Type B pancreatic cell (in vitro differentiated cells): Measurements from ENCODE around the gene MRTO4. TPM values are rescaled to one million over a fixed set of nuclear protein-coding genes. Genes with fewer than 3 reads are reported as not detected.

ENCODE experiments used
- DNase-seq: peaks from one replicate; pipeline ENCODE4 v3.0.0; 2021; ENCODE audit warnings: mixed read lengths; ENCODE audit not compliant: unreplicated experiment; ENCODE audit errors: extremely low spot score
- H3K27ac Mint-ChIP-seq: 2 replicates; pipeline ENCODE4 v1.8.0; 2021; ENCODE audit warnings: mild to moderate bottlenecking, mixed read lengths
- H3K27me3 Mint-ChIP-seq: 2 replicates; pipeline ENCODE4 v1.8.0; 2021; ENCODE audit warnings: mixed read lengths
- H3K36me3 Mint-ChIP-seq: 2 replicates; pipeline ENCODE4 v1.8.0; 2021; ENCODE audit warnings: mixed read lengths
- H3K4me1 Mint-ChIP-seq: one replicate; pipeline ENCODE4 v1.8.0; 2021; ENCODE audit warnings: mixed read lengths; ENCODE audit not compliant: unreplicated experiment
- H3K4me3 Mint-ChIP-seq: 2 replicates; pipeline ENCODE4 v1.8.0; 2021; ENCODE audit warnings: mild to moderate bottlenecking, mixed read lengths
- H3K9me3 Mint-ChIP-seq: 2 replicates; pipeline ENCODE4 v1.8.0; 2021; ENCODE audit warnings: mixed read lengths
- total RNA-seq: library from RNA; stranded (reverse); gene quantifications from 2 replicates; pipeline ENCODE4 v1.2.1, GENCODE V29; 2021; ENCODE audit warnings: low replicate concordance
- TF ChIP-seq, protein P1 (sequence below): fragments of 200-600 bp; sonication (generic); conservative IDR thresholded peaks from 2 replicates; pipeline ENCODE4 v1.5.0; 2021; ENCODE audit warnings: antibody characterized with exemption, mild to moderate bottlenecking

Gene MRTO4
- total RNA-seq, 1 donor from 2014 or later, result 43.3 TPM

- H3K27ac Mint-ChIP-seq, result no peak overlapping the region
- peaks cover 32% of the 10 kb centered on the region for H3K36me3 Mint-ChIP-seq
- no peaks in the 10 kb centered on the region for H3K9me3 Mint-ChIP-seq
- peaks cover 9% of the 10 kb centered on the region for H3K4me1 Mint-ChIP-seq
- no peak overlapping the region for H3K4me3 Mint-ChIP-seq
- TF ChIP-seq, protein P1, sequence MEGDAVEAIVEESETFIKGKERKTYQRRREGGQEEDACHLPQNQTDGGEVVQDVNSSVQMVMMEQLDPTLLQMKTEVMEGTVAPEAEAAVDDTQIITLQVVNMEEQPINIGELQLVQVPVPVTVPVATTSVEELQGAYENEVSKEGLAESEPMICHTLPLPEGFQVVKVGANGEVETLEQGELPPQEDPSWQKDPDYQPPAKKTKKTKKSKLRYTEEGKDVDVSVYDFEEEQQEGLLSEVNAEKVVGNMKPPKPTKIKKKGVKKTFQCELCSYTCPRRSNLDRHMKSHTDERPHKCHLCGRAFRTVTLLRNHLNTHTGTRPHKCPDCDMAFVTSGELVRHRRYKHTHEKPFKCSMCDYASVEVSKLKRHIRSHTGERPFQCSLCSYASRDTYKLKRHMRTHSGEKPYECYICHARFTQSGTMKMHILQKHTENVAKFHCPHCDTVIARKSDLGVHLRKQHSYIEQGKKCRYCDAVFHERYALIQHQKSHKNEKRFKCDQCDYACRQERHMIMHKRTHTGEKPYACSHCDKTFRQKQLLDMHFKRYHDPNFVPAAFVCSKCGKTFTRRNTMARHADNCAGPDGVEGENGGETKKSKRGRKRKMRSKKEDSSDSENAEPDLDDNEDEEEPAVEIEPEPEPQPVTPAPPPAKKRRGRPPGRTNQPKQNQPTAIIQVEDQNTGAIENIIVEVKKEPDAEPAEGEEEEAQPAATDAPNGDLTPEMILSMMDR, result no peak
- no peaks in the 10 kb centered on the region for H3K27me3 Mint-ChIP-seq
- no peak for DNase-seq
Observed at GRCh38 chr1:19305880-19306279, 54.3 kb downstream of the MRTO4 start.

GRCh38 chr1:19306941-19307340 lies 55.3 kb downstream of the MRTO4 start:
- Mint-ChIP-seq H3K9me3 (no peaks in the 10 kb centered on the region), H3K36me3 (peaks cover 32% of the 10 kb centered on the region), H3K4me3 (no peak overlapping the region), H3K4me1 (peaks cover 13% of the 10 kb centered on the region), H3K27ac (no peak overlapping the region), H3K27me3 (no peaks in the 10 kb centered on the region)
- TF ChIP-seq, protein P1, result no peak
- DNase-seq, result no peak

DNA sequence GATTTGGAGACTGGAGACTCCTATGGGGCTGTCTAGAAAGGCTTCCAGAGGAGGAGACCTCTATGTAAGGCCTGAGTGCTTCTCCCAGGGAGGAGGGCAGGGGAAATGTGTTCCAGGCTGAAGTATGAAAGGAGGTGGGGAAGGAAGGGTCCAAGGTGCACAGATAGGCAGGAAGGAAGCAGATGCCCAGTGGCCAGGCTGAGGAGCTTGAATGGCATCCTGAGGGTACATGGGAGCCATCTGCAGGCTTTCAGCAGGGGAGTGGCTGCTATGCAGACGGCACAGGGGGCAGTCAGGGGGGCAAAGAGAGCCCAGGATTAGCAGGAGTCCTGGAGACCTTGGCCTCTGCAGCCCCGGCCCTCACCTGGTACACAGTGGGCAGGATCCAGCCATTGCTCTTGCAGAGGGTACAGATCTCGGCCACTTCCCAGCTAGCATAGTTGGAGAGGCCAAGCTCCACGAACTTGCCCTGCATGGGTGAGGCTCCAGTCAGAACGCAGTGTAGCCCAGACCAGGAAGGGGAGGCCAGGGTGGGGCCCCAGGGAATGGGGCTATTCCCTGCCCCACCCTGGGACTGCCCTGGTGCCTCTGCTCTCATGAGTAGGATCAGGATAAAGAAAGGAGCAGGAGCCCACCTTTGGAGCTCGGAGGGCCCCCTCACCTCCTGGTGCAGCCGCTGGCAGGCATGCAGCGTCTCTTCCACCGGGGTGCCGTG lies 56.3 kb downstream of the MRTO4 start:
- peak overlapping the region; percentile 27 for H3K4me3 Mint-ChIP-seq
- H3K27ac Mint-ChIP-seq, result no peak overlapping the region
- H3K36me3 Mint-ChIP-seq, result peaks cover 32% of the 10 kb centered on the region
- TF ChIP-seq, protein P1, result no peak
- H3K9me3 Mint-ChIP-seq, result no peaks in the 10 kb centered on the region
- H3K27me3 Mint-ChIP-seq, result no peaks in the 10 kb centered on the region
- no peak for DNase-seq
- peaks cover 14% of the 10 kb centered on the region for H3K4me1 Mint-ChIP-seq

DNA sequence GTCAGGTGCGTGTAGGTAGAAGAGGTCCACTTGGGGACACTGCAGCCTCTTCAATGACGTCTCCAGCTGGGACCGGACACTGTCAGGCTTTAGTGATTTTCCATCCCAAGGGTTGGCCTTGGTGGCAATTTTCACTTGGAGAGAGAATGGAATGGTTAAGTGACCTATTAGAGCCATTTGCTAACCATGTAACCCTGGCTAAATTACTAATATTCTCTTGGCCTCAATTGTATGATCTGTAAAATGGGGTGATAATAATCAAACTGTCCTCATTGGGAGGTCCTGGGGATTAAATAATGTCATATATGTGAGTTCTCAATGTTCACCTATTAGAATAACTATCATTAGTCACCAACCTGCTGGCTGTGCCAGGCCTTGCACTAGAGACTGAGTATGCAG lies 56.9 kb downstream of the MRTO4 start:
- H3K27ac Mint-ChIP-seq, result no peak overlapping the region
- TF ChIP-seq, protein P1, result no peak
- H3K9me3 Mint-ChIP-seq, result no peaks in the 10 kb centered on the region
- H3K4me3 Mint-ChIP-seq, result peak overlapping the region; percentile 71
- peaks cover 29% of the 10 kb centered on the region for H3K36me3 Mint-ChIP-seq
- no peaks in the 10 kb centered on the region for H3K27me3 Mint-ChIP-seq
- DNase-seq, result no peak
- H3K4me1 Mint-ChIP-seq, result peaks cover 20% of the 10 kb centered on the region

DNA sequence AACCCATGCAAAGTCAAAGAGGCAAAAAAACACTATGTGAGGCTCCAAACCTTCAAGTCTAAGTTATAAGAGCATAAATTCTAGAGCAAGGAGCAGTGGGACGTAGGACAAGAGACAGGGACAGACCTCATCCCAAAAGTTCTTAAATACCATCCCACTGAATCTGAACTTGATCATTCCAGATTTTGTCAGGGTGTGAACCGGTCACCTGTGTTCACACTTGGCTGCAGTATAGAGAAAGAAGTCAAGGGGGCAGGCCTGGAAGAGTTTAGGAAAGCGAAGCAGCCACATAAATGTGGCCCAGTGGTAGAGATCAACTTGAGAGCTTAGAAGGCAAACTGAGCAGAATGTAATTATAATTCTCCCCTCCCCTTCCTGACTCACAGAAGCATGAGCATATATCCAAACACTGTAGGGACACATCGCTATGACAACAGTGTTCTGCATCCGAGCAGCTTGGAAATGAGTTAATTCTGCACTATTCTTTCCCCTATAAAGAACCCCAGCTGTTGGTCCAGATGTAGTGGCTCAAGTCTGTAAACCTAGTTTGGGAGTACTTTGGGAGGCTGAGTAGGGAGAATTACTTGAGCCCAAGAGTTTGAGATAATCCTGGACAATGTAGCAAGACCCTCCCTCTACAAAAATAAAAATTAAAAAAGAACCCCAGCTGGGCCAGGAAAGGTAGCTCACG lies 57.7 kb downstream of the MRTO4 start:
- H3K4me3 Mint-ChIP-seq, result peak overlapping the region; percentile 71
- H3K27me3 Mint-ChIP-seq, result no peaks in the 10 kb centered on the region
- DNase-seq, result no peak
- peaks cover 26% of the 10 kb centered on the region for H3K36me3 Mint-ChIP-seq
- TF ChIP-seq, protein P1, result no peak
- no peaks in the 10 kb centered on the region for H3K9me3 Mint-ChIP-seq
- H3K27ac Mint-ChIP-seq, result no peak overlapping the region
- peaks cover 20% of the 10 kb centered on the region for H3K4me1 Mint-ChIP-seq

Other genes with a start within 250 kb of the MRTO4 start
- gene UBR4, start 41.5 kb upstream of the MRTO4 start, total RNA-seq, result 108 and 110 TPM in 2 replicates
- 48.6 and 60.1 TPM in 2 replicates for gene EMC1, start 281 bp upstream of the MRTO4 start, total RNA-seq
- 1.3 and 4.6 TPM in 2 replicates for gene AKR7A3, start 37.0 kb downstream of the MRTO4 start, total RNA-seq
- 57.2 and 75.2 TPM in 2 replicates for gene AKR7A2, start 60.3 kb downstream of the MRTO4 start, total RNA-seq
- 18.3 and 24.1 TPM in 2 replicates for gene SLC66A1, start 60.5 kb downstream of the MRTO4 start, total RNA-seq
- gene CAPZB, start 233.7 kb downstream of the MRTO4 start, total RNA-seq, result 264 and 286 TPM in 2 replicates